GM06990 (cell line): ENCODE data around the gene SARDH.

Experiments
- DNase-seq: peaks from one replicate; pipeline ENCODE4 v3.0.0-alpha.2; 2011; ENCODE audit not compliant: insufficient read length; ENCODE audit errors: extremely low read depth
- H3K27me3 ChIP-seq: replicated peaks from 2 replicates; pipeline ENCODE4 v1.6.0; 2011; ENCODE audit warnings: low read length; ENCODE audit not compliant: control insufficient read depth, insufficient read depth
- H3K36me3 ChIP-seq: 2 replicates; pipeline ENCODE4 v1.5.1; 2011; ENCODE audit warnings: low read length; ENCODE audit not compliant: control insufficient read depth, insufficient read depth
- H3K4me3 ChIP-seq: replicated peaks from 2 replicates; pipeline ENCODE4 v1.5.1; 2011; ENCODE audit warnings: low read depth, mild to moderate bottlenecking, control low read depth, low read length
- TF ChIP-seq, protein P1 (sequence below): IDR thresholded peaks from 2 replicates; pipeline ENCODE4 v1.5.1; 2011; ENCODE audit warnings: low read length, control low read depth, mild to moderate bottlenecking, inconsistent platforms; ENCODE audit not compliant: insufficient read depth, poor library complexity, severe bottlenecking

Gene SARDH

DNA sequence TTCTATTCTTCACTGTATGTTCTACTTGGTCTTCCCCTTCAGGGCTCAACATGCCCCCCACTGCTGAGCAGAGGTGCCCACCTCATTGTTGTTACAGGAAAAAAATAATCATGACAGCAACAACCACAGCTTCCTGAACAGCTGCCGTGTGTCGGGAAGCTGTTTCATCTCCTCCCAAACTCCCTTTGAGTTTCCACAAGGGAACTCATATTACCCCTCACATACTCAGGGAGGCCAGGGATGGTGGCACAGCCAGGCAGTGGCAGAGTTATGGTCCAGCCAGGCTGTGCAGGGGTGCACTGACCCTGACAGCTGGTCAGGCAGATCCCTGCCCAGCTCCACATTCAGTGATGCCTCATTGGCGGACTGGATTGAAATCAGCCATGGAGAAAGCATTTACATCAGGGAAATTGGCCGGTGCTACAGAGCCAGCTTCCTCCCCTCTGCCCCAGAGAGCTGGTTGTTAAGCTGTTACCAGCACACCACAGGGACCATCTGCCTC is 37.3 kb downstream of the SARDH start:
- no peak for DNase-seq
- TF ChIP-seq, protein P1, sequence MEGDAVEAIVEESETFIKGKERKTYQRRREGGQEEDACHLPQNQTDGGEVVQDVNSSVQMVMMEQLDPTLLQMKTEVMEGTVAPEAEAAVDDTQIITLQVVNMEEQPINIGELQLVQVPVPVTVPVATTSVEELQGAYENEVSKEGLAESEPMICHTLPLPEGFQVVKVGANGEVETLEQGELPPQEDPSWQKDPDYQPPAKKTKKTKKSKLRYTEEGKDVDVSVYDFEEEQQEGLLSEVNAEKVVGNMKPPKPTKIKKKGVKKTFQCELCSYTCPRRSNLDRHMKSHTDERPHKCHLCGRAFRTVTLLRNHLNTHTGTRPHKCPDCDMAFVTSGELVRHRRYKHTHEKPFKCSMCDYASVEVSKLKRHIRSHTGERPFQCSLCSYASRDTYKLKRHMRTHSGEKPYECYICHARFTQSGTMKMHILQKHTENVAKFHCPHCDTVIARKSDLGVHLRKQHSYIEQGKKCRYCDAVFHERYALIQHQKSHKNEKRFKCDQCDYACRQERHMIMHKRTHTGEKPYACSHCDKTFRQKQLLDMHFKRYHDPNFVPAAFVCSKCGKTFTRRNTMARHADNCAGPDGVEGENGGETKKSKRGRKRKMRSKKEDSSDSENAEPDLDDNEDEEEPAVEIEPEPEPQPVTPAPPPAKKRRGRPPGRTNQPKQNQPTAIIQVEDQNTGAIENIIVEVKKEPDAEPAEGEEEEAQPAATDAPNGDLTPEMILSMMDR: no peak
- peaks cover 4% of the 10 kb centered on the region for H3K27me3 ChIP-seq
- no peak overlapping the region for H3K4me3 ChIP-seq
- H3K36me3 ChIP-seq: no peaks in the 10 kb centered on the region

DNA sequence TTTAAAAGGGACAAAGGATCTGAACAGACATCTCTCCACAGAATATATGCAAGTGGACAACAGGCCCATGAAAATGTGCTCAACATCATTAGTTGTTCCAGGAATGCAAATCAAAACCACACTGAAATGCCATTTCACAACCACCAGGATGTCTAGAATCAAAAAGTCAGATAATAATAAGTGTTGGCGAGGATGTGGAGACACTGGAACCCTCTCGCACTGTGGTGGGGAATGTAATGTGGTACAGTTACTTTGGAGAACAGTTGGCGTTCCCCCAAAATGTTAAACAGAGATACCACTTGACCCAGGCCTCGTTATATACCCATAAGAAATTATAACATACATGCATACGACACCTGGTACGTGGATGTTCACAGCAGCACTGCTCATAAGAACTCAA is 38.6 kb downstream of the SARDH start:
- DNase-seq: no peak
- TF ChIP-seq, protein P1: no peak
- H3K4me3 ChIP-seq: no peak overlapping the region
- peaks cover 4% of the 10 kb centered on the region for H3K27me3 ChIP-seq
- H3K36me3 ChIP-seq: no peaks in the 10 kb centered on the region

DNA sequence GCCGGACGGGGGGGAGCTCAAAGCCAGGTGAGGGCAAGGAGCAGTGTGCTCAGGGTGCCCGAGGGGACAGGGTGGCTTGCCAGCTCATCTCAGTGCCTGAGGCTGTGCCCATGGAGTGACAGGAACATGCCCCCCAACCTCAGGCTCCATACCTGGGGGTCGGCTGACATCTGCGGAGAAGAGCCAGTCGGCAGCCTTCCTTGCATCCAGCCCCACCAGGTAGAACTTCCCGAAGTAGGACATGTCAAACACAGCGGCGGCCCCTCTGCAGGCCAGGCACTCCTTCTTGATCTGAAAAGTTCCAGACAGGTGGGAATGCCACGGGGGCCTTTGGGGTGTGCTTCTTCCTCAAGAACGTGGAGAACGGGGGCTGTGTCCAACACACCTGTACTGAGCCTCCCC is 42.1 kb downstream of the SARDH start:
- DNase-seq: no peak
- TF ChIP-seq, protein P1: no peak
- Histone ChIP-seq H3K36me3 (no peaks in the 10 kb centered on the region), H3K4me3 (no peak overlapping the region), H3K27me3 (no peaks in the 10 kb centered on the region)

DNA sequence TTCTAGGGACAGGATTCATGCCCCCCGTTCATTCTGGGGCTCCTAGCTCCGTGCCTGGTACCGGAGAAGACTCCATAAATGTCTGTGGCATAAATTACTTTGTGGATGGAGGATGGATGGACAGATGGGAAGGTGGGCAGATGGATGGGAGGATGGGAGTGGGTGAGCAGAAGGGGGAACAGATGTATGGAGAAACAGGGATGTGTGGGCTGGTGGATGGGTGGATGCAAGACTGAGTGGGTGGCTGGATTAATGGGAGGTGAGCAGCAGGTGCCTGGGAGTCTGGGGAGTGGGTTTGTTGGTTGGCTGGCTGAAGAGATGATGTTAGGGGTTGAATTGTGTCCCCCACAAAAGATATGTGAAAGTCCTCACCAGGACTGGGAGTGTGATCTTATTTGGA is 43.5 kb downstream of the SARDH start:
- H3K27me3 ChIP-seq: no peaks in the 10 kb centered on the region
- H3K36me3 ChIP-seq: no peaks in the 10 kb centered on the region
- H3K4me3 ChIP-seq: no peak overlapping the region
- TF ChIP-seq, protein P1: no peak
- no peak for DNase-seq

DNA sequence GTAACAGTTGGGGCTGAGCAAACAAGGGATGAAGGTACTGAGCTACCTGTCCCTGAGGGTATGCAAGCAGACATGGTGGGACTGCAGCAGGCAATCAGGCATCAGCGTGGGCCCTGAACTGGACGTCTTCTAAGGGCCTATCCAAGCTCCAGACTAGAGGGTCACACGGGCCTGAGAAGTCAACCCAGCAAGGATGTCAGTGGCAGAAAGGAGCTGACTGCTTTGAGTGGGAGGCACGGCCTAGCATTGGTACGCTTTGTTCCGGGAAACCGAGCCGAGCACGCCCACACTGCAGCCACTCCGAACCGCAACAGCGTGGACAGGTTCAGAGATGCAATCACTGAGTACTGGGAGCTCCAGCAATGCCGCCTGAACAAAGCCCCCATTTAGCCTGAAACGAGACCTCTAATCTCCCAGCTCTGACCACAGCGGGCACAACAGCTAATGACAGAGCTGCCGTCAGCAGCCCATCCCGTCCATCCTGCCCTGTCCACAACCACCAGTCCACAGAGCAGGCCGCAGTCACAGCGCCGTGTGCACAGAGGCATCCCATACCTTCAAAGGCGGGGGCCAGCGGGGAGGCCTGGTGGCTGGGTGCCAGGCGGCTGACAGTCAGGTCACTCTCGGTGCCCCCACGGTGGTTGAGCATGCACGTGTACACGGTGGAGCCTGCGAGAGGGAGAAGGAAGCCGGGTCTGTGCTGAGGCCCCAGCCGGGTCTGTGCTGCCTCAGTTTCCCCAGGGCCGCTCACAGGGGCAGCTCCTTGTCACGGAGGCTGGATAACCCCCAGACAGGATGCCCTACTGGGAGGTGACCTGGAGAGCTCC is 44.2 kb downstream of the SARDH start:
- TF ChIP-seq, protein P1: no peak
- H3K27me3 ChIP-seq: no peaks in the 10 kb centered on the region; the same call in 1 of the 2 replicates
- H3K4me3 ChIP-seq: no peak overlapping the region
- H3K36me3 ChIP-seq: no peaks in the 10 kb centered on the region
- DNase-seq: no peak

DNA sequence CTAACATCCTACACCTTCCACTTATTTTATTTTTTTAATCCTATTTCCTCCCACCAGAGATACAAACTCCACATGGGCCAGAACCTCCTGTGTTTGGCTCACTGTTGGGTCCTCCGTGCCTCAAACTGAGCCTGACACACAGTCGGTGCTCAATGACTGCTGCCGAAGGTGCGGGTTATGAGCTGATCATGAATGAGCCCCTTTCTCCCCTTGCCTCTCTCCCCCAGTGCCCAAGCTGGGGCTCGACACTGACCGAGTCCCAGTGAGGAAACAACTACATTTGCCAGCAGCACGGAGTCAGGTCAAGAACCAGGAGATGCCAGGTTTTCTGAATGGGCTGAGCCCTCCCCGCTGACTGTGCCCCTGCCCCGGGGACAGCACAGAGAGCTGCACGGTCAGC is 45.0 kb downstream of the SARDH start:
- H3K27me3 ChIP-seq: no peaks in the 10 kb centered on the region; the same call in 1 of the 2 replicates
- no peaks in the 10 kb centered on the region for H3K36me3 ChIP-seq
- no peak overlapping the region for H3K4me3 ChIP-seq
- no peak for DNase-seq
- TF ChIP-seq, protein P1: no peak
